Sigmoid colon (tissue), 7 donors: ENCODE data around the gene SETBP1. TPM values are rescaled to one million over a fixed set of nuclear protein-coding genes. Genes with fewer than 3 reads are reported as not detected.
"Not testable (repeated sequence)": the region's sequence is repeated elsewhere in the genome, so short reads cannot be mapped to it uniquely, and the experiment has no call there.

Experiments
- DNase-seq: peaks from one replicate; pipeline ENCODE4 v3.0.0-alpha.2; 2019
- H3K27ac ChIP-seq, 4 donors: fragments of 200-600 bp; sonication (generic); one replicate each; pipeline ENCODE4 v1.5.1; 2016 to 2019; ENCODE audit warnings: mild to moderate bottlenecking in 1 of 4
- H3K27me3 ChIP-seq, 3 donors: fragments of 200-600 bp; sonication (generic); one replicate each; pipeline ENCODE4 v1.5.1; 2019; ENCODE audit warnings: mild to moderate bottlenecking in 1 of 3
- H3K36me3 ChIP-seq, 4 donors: fragments of 200-600 bp; sonication (generic); one replicate each; pipeline ENCODE4 v1.5.1; 2016 to 2019
- H3K4me1 ChIP-seq, 4 donors: fragments of 200-600 bp; sonication (generic); one replicate each; pipeline ENCODE4 v1.5.1; 2017 to 2019
- H3K4me3 ChIP-seq, 4 donors: fragments of 200-600 bp; sonication (generic); one replicate each; pipeline ENCODE4 v1.5.1; 2017 to 2019; ENCODE audit warnings: mild to moderate bottlenecking in 2 of 4, moderate library complexity in 1 of 4
- H3K9me3 ChIP-seq, 4 donors: fragments of 200-600 bp in 3 of 4; sonication (generic) in 3 of 4; one replicate each; pipeline versions ENCODE4 v1.5.1 to v1.6.1; 2013 to 2019
- EP300 ChIP-seq, 4 donors: sonication (generic); formaldehyde crosslinking; IDR thresholded peaks; one replicate each; pipeline ENCODE4 v1.6.1; 2017; ENCODE audit warnings: antibody characterized with exemption in 4 of 4
- POLR2A ChIP-seq, 2 donors: fragments of 450-650 bp; IDR thresholded peaks; one replicate each; pipeline ENCODE4 v1.6.1; 2016; ENCODE audit warnings: antibody characterized with exemption in 2 of 2, mild to moderate bottlenecking in 2 of 2, moderate library complexity in 2 of 2
- POLR2AphosphoS5 ChIP-seq, 4 donors: sonication (generic); formaldehyde crosslinking; IDR thresholded peaks; one replicate each; pipeline ENCODE4 v1.6.1; 2017; ENCODE audit warnings: antibody characterized with exemption in 4 of 4
- WGBS, 2 donors: extraction: QIAGEN DNeasy Blood & Tissue Kit; methylation state at CpG; one replicate each; pipeline ENCODE4 v1.1.7; 2013; 5-methylcytosine and 5-hydroxymethylcytosine counted together
- intact Hi-C: fragments of 100-400 bp; cut with DNase I; formaldehyde crosslinking; loops from one replicate; pipeline ENCODE4 v1.15.1; 2023
- polyA plus RNA-seq, 3 donors: library from polyadenylated mRNA; stranded (reverse); fragments of 200-250 nt; gene quantifications; one replicate each; pipeline ENCODE4 v1.2.3, GENCODE V29; 2013
- total RNA-seq, 4 donors: library from RNA; depleted of rRNA; stranded (reverse); fragments of >200 nt; gene quantifications; one replicate each; pipeline ENCODE4 v1.1.0, GENCODE V29; 2016
- TF ChIP-seq, protein P1 (sequence below), 4 experiments: fragments of 450-650 bp in 3 of 4; fragments of 200-600 bp in 1 of 4; IDR thresholded peaks; one replicate each; pipeline ENCODE4 v1.5.1; 2016 to 2019; ENCODE audit warnings: antibody characterized with exemption in 4 of 4, mild to moderate bottlenecking in 3 of 4, moderate library complexity in 2 of 4
- donor health status: healthy with polysubstance abuse.
- donor health status: Bipolar disorder and iron deficiency.
- donor health status: healthy.

The SETBP1 gene
- total and polyA plus RNA-seq, 7 donors: 0.69 to 100 (median 67.9) TPM

DNA sequence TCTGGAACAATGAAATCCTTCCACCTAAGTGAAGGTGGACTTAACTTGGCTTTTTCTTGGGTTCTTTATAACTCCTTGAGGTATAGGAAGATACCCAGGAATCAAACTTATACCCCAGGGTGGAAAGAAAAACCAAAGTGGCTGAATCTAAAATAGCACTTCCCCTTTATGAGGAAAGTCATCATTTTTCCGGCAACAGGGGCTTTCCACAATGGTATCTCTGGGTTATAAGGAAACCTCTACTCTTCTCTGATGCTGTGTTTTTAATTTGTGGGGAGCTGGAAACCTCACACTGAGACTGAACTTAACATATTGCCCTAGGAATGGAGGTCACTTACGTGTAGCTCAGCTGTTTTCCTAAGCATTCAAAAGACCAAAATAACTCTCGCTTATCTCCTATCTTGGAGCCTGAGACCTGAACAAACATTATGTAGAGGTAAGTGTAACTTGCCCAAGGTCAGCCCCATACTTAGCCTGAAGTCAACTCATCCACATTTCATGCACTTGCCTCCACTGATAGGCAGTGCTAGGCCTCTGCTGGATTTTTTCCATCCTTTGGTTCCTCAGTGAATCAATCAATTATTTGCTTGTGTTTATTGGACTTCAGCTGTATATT is 117.9 kb downstream of the SETBP1 start:
- 60 to 61% methylated on average over 3 of the region's 3 CpGs for whole genome bisulfite sequencing, 2 donors
- Histone ChIP-seq H3K27ac (peak overlapping the region in 2 of 4 donors; percentile 25 to 89), H3K36me3 (no peaks in the 10 kb centered on the region), H3K4me3 (no peak overlapping the region), H3K27me3 (no peaks in the 10 kb centered on the region), H3K4me1 (peaks cover 0 to 64% (median 38%) of the 10 kb centered on the region in 4 donors), H3K9me3 (no peaks in the 10 kb centered on the region)
- intact Hi-C loops: no loop called here
- TF ChIP-seq, protein P1, sequence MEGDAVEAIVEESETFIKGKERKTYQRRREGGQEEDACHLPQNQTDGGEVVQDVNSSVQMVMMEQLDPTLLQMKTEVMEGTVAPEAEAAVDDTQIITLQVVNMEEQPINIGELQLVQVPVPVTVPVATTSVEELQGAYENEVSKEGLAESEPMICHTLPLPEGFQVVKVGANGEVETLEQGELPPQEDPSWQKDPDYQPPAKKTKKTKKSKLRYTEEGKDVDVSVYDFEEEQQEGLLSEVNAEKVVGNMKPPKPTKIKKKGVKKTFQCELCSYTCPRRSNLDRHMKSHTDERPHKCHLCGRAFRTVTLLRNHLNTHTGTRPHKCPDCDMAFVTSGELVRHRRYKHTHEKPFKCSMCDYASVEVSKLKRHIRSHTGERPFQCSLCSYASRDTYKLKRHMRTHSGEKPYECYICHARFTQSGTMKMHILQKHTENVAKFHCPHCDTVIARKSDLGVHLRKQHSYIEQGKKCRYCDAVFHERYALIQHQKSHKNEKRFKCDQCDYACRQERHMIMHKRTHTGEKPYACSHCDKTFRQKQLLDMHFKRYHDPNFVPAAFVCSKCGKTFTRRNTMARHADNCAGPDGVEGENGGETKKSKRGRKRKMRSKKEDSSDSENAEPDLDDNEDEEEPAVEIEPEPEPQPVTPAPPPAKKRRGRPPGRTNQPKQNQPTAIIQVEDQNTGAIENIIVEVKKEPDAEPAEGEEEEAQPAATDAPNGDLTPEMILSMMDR (IDR thresholded peaks at IDR 0.05): no peak
- TF ChIP-seq POLR2AphosphoS5 (IDR thresholded peaks at IDR 0.05) (no peak), EP300 (IDR thresholded peaks at IDR 0.05) (no peak), POLR2A (IDR thresholded peaks at IDR 0.05) (no peak)
- no peak for DNase-seq

DNA sequence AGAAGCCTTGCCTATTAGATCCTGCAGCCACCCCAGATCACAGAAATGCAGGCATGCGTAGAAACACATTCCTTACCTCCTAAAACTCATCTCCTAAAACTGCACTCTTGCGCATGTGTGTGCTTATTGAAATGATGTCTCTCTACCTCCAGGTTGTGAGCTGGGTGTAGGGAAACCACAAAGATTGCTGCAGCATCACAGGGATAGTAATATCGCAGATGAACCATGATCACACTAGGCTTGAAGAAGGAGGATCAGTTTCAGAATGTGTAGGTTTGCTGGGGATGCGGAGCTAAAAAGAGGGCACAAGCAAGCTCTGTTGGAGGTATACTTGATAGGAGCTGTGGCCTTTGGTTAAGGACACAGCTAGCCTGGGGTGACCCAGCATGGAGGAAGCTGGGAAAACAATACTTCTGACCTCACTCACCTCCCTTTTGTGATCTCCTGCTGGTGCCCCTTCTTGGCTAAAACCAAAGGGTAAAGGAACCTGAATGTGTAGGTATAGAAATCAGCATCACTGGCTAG is 118.8 kb downstream of the SETBP1 start:
- H3K9me3 ChIP-seq: no peaks in the 10 kb centered on the region
- H3K27me3 ChIP-seq: no peaks in the 10 kb centered on the region
- H3K36me3 ChIP-seq: no peaks in the 10 kb centered on the region
- H3K4me1 ChIP-seq: peaks cover 3 to 65% (median 38%) of the 10 kb centered on the region in 4 donors
- no peak overlapping the region for H3K4me3 ChIP-seq
- DNase-seq: no peak
- 93 to 96% methylated on average over 4 of the region's 4 CpGs for WGBS, 2 donors
- H3K27ac ChIP-seq: peak overlapping the region in 3 of 4 donors; percentile 3 to 90 (median 89)
- TF ChIP-seq POLR2A (IDR thresholded peaks at IDR 0.05) (no peak), POLR2AphosphoS5 (IDR thresholded peaks at IDR 0.05) (no peak), EP300 (IDR thresholded peaks at IDR 0.05) (no peak)
- TF ChIP-seq, protein P1 (IDR thresholded peaks at IDR 0.05): no peak
- intact Hi-C loops: no loop called here

DNA sequence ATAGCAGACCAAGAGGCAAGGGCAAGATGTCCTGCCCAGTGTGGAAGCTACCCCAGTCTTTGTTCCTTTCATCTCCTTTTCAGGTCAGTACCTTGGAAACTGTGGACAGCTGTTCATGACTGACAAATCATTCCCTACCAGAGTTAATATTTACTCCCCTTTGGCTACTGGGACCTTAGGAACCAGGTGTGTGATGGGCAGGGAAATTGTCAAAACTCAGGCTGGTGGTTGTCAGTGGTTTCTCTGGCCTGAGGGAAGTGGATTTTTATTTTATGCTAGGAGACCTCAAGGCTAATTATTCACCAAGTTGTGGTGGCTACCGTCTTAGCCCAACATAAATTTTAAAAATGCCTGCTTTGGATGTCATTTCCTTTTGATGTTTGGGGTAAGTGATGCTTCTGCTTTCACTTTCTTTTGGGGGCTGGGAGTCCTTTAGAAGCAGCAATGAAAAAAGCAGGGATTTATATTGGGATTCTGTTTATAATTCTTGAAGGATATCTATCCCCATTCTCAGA is 119.3 kb downstream of the SETBP1 start:
- Histone ChIP-seq H3K27ac (peak overlapping the region in 3 of 4 donors; percentile 0 to 90 (median 89)), H3K27me3 (no peaks in the 10 kb centered on the region), H3K4me3 (no peak overlapping the region), H3K4me1 (peaks cover 3 to 67% (median 43%) of the 10 kb centered on the region in 4 donors), H3K36me3 (no peaks in the 10 kb centered on the region), H3K9me3 (no peaks in the 10 kb centered on the region)
- TF ChIP-seq EP300 (IDR thresholded peaks at IDR 0.05) (no peak), POLR2AphosphoS5 (IDR thresholded peaks at IDR 0.05) (no peak), POLR2A (IDR thresholded peaks at IDR 0.05) (no peak)
- TF ChIP-seq, protein P1 (IDR thresholded peaks at IDR 0.05): no peak
- intact Hi-C loops: loop anchor here (5.0 to 10.0 kb wide), 3 partner anchors 37 to 415 kb away; no protein-coding TSS in a partner anchor
- no peak for DNase-seq
- whole genome bisulfite sequencing, 2 donors: 7 to 11% methylated on average over 1 of the region's 1 CpG

GRCh38 chr18:44800766-44801165 is 120.1 kb downstream of the SETBP1 start:
- H3K27me3 ChIP-seq, H3K9me3 ChIP-seq, H3K4me3 ChIP-seq, H3K36me3 ChIP-seq, DNase-seq: not testable (repeated sequence)
- Histone ChIP-seq H3K4me1 (peaks cover 3 to 75% (median 50%) of the 10 kb centered on the region in 4 donors), H3K27ac (peak overlapping the region in 3 of 4 donors; percentile 88 to 90 (median 89))
- intact Hi-C loops: loop anchor here (5.0 to 10.0 kb wide), 3 partner anchors 37 to 414 kb away; no protein-coding TSS in a partner anchor
- WGBS, 2 donors: 97 to 99% methylated on average over 8 of the region's 8 CpGs

GRCh38 chr18:44801781-44802180 is 121.1 kb downstream of the SETBP1 start:
- Histone ChIP-seq H3K4me3 (no peak overlapping the region), H3K27ac (peak overlapping the region; percentile 87 to 90 (median 88)), H3K36me3 (no peaks in the 10 kb centered on the region), H3K27me3 (no peaks in the 10 kb centered on the region), H3K4me1 (peaks cover 3 to 79% (median 60%) of the 10 kb centered on the region in 4 donors), H3K9me3 (no peaks in the 10 kb centered on the region)
- intact Hi-C loops: loop anchor here (2.0 to 10.0 kb wide), 5 partner anchors 36 to 413 kb away; no protein-coding TSS in a partner anchor
- no peak for DNase-seq
- 54 to 86% methylated on average over 2 of the region's 2 CpGs for WGBS, 2 donors
- peak in 1 of 4 donors; percentile 11 for TF ChIP-seq POLR2AphosphoS5 (IDR thresholded peaks at IDR 0.05)
- TF ChIP-seq, protein P1 (IDR thresholded peaks at IDR 0.05): no peak
